SK-N-DZ (cell line): ENCODE measurements around the gene GPR37. TPM values are rescaled to one million over a fixed set of nuclear protein-coding genes. Genes with fewer than 3 reads are reported as not detected.

Source experiments
- DNase-seq: peaks from one replicate; pipeline ENCODE4 v3.0.0-alpha.2; 2015; ENCODE audit warnings: low spot score
- polyA plus RNA-seq, 2 experiments: library from polyadenylated mRNA; depleted of rRNA; stranded (reverse); fragments of >200 nt; gene quantifications; 2 replicates each; pipeline ENCODE4 v1.2.3, GENCODE V29; 2014

The GPR37 gene
- polyA plus RNA-seq (2014; cell fraction: cytosol; rRNA removed), result 3.0 and 4.6 TPM in 2 replicates
- 1.8 and 2.2 TPM in 2 replicates for polyA plus RNA-seq (2014; cell fraction: nucleus; rRNA removed)

DNA sequence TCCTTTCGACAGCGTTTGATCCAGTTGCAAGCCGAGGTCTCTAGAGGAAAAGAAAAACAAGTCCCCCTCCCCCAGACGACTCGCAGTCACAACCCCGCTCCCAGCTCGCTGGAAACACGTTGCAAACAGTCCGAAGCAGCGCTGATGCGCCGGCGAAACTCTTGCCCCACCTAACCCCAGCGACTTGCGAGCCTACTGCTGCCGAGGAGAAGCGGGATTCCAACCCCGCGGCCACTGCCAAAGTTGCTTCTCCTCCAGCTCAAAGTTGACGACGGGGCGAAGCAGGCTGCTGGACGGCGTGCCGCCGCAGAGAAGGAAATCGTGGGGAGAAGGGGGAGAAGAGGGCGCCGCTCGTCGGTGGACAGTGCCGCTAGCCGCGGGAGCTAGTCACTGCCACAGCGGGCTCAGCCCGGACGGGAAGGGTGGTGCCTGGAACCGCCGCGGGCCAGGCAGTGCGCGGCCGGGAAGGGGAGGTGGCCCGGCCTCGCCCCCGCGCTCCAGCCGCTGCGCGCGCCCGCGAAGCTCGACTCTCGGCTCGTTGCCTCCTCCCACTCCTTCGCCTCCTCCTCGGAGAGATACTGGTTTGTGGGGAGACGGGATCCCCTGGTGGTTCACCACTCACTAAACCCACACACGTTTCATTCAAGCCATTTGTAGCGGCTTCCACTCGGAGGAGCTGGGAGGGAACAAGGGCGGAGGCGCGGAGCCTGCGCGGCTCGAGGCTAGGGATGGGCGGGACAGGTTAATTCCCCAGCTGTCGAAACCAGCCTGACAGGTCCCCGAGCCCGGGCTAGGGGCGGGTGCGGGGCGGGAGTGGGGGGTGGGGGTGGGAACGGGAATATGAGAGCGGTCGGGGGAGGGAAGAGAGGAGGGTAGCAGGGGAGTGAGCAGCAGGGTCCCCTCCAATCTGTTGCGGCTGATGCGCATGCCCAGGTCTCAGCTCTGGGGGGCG, at the start of gene GPR37:
GPR37 (minus strand) TSS at position 392 of the 952 bp plus-strand sequence. CDS start 816 bp downstream, outside the sequence.
- peak; percentile 83 for DNase-seq

- no peak for DNase-seq
Observed at GRCh38 chr7:124813994-124814798, 48.6 kb upstream of the GPR37 start.

DNA sequence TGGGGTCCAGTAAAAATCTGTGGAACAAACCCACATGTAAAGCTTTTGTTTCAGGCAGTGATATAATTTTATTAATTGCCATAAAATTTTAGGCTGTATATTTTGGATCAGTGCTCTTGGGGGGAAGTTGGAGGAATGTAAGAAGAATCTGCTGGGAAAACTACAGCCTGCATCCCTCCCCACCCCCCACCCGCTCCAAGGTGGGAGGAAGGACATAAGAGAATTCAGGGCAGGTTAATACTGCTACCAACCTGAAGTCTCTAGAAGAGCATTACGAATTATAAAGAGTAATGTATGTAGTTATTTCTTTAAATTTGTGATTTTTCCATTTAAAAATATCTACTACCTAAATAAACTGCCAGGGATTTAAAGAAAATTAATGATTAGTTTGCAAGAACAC, 47.2 kb upstream of the GPR37 start:
- DNase-seq, result no peak

DNA sequence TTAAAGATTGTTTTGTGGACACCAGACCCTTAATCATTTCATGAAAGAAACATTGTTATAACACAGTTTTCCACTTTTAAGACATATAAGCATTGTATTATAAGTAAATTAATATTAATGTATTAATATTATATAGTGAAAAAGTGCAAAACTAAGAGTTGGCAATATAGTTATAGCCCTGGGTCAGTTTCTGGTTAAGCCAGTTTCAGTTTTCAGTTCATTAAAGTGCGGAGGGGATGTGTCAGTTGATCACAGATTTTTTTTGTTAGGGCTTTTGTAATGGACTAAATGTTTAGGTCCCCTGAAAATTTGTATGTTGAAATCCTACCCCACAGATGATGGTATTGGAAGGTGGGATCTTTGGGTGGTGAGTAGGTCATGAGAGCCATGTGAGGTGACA, 45.7 kb upstream of the GPR37 start:
- no peak for DNase-seq

- DNase-seq, result no peak
Observed at GRCh38 chr7:124810605-124811004, 45.0 kb upstream of the GPR37 start.

- no peak for DNase-seq
Observed at GRCh38 chr7:124808206-124808605, 42.6 kb upstream of the GPR37 start.

- no peak for DNase-seq
Observed at GRCh38 chr7:124801330-124801895, 35.8 kb upstream of the GPR37 start.

- no peak for DNase-seq
Observed at GRCh38 chr7:124800386-124800785, 34.8 kb upstream of the GPR37 start.

DNA sequence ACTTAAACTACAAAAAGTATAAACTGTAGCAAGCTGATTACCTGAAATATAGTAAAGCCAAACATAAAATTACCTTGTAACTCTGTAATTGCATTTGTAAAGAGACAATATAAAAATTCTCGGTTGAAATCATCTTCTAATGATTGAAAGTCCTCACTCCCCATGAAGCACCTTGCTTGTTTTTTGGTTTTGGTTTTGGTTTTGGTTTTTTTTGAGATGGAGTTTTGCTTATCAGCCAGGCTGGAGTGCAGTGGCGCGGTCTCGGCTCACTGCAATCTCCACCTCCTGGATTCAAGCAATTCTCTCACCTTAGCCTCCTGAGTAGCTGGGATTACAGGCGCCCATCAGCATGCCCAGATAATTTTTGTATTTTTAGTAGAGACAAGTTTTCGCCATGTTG, 33.9 kb upstream of the GPR37 start:
- no peak for DNase-seq

GRCh38 chr7:124796771-124797170, 31.2 kb upstream of the GPR37 start:
- no peak for DNase-seq

- no peak for DNase-seq
Observed at GRCh38 chr7:124792696-124793095, 27.1 kb upstream of the GPR37 start.

DNA sequence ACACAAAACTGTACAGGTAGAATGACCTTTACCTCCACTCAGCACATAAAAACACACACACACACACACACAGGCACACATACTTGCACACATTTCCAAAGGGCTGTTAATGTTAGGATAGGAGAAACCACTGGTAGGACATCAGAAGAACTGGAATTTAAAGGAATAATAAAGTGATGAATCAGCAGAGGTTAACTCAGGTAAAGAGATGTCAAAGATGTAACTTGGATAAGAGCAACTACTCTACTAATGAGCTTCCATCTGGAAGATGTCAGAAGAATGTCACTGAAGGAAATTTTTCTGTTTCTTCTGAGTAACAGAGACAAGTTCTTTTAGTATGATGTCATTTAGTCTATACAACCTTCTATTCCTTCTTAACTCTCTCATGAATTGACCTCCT, 26.4 kb upstream of the GPR37 start:
- DNase-seq, result no peak

DNA sequence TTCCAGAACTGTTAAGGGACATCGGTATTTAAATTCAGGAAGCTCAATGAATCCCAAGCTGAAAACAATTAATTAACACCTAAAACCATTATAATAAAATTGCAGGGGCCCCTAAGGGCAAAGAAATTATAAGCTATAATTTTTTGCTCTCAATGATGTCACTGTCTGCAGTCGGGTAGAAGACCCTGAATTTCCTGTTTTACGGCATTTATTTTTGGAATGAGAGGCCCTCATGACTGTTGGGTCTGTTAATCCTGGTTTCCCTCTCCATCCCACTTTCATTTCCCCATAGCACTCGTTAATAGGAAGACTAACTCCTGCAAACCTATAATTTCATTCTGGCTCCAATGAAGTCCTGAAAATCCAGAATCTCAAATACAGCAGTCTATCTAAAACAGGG, 25.8 kb upstream of the GPR37 start:
- DNase-seq, result no peak

- no peak for DNase-seq
Observed at GRCh38 chr7:124790645-124791044, 25.1 kb upstream of the GPR37 start.

DNA sequence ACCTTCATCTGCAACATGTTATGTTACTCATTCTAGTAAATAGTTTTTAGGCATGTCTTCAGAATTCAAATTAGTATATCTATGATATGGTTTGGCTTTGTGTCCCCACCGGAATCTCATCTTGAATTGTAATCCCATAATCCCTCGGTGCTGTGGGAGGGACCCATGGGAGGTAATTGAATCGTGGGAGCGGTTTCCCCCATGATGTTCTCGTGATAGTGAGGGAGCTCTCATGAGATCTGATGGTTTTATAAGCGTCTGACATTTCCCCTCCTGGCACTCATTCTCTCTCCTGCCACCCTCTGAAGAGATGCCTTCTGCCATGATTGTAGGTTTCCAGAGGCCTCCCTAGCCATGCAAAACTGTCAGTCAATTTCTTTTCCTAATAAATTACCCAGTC, 20.4 kb upstream of the GPR37 start:
- DNase-seq, result no peak

- DNase-seq, result peak; percentile 67
Observed at GRCh38 chr7:124784879-124785818, 19.6 kb upstream of the GPR37 start.

DNA sequence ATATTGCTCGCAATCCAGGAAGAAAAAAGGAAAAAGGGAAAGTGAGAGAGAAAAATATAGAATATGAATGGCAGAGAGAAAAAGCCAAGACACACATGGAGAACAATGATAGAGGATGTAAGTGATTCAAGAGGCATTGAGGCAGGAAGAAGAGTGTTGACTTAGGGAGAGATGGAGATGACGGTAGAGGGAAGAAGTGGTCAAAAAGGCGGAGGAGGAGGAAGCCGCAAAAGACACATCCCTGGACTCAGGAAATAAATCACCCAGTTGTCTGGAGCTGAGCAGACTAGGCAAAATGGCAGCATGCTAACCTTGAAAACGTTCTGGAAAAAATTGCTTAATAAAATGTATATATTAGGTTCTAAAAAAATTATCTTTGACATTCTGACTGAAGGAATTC, 17.7 kb upstream of the GPR37 start:
- no peak for DNase-seq

GRCh38 chr7:124781907-124782734, 16.5 kb upstream of the GPR37 start:
- no peak for DNase-seq

DNA sequence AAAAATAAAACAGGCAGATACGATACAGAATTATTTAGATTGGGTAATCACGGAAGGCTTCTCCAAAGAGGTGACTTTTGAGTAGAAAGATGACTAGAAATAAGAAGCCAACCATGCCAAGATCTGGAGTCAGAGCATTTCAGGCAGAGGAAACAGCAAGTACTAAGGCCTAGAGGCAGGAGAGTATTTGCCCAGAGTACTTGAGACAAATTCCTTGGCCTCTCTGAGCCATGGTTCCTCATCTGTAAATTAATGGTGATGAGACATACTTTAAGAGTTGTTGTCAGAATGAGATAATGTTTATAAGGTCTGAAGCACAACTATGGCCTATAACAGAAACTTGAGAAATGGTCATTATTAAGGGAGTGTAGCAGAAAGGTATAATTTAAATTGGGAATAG, 15.8 kb upstream of the GPR37 start:
- no peak for DNase-seq

GRCh38 chr7:124780608-124781007, 15.0 kb upstream of the GPR37 start:
- DNase-seq, result no peak
